IPS DF 19.7 (cell line): ENCODE measurements around the gene ZNF593.

ENCODE experiments used
- DNase-seq: peaks from one replicate; pipeline ENCODE4 v3.0.0-alpha.2; 2013; ENCODE audit warnings: low read depth, low spot score

The ZNF593 gene

DNA sequence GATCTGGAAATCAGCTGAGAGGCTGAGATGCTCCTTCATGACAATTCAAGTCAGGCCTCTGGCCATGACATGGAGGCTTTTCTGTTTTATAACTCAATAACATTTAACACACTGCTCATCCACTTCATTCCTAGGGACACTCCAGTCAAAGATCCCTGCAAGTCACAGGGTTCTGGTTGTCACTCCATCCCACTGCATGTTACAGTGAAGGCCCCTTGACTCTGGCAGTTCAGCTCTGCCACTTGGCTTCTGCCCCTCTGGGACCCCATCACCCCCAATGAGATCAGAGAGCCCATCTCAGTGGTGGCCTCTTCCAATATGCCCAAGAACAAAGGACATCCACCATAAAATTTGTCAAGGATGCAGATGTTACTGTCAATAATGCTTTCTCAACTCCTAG is 20.8 kb upstream of the ZNF593 start:
- DNase-seq, result no peak

DNA sequence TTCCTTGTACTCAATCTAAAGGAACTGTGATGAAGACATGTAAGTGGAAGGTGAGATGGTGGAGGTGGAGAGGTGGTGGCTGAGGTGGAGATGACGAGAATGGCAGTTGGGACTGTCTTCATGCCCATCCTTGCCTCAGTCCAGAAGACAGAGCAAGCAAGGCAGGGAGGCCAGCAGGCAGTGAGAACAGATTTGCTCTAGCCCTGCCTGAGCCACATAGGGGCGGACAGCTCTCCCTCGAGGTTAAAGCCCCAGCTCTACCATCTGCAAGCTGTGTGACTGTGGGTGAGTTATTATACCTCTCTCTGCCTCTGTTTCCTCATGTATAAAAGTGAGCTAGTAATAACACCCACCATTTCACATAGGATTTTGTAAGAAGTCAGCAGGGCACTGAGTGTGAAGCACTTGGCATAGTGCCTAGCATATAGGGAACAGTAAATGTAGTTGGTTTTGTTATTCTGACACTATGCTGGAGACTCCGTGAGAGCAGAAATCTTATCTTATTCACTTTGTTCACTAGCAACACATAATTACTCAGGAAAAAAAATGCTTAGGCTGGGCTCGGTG is 15.7 kb upstream of the ZNF593 start:
- DNase-seq, result no peak

DNA sequence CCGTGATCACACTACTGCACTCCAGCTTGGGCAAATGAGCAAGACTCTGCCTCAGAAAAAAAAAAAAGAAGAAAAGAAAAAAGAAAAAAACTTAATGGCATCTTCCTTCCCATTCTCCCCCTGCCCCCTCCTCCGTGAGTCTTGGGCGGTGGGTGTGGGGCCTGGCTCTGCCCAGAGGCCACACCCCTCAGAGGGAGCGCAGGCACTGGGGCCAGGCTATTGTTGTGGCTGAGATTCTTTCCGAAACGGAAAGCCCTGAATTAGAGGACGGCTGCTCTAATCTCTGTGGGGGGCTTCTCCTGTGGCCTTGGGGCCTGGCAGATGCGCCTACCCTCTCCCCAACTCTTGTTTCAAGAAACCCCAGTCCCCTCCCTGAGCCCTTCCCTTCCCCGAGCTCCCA is 15.0 kb upstream of the ZNF593 start:
- DNase-seq, result no peak

DNA sequence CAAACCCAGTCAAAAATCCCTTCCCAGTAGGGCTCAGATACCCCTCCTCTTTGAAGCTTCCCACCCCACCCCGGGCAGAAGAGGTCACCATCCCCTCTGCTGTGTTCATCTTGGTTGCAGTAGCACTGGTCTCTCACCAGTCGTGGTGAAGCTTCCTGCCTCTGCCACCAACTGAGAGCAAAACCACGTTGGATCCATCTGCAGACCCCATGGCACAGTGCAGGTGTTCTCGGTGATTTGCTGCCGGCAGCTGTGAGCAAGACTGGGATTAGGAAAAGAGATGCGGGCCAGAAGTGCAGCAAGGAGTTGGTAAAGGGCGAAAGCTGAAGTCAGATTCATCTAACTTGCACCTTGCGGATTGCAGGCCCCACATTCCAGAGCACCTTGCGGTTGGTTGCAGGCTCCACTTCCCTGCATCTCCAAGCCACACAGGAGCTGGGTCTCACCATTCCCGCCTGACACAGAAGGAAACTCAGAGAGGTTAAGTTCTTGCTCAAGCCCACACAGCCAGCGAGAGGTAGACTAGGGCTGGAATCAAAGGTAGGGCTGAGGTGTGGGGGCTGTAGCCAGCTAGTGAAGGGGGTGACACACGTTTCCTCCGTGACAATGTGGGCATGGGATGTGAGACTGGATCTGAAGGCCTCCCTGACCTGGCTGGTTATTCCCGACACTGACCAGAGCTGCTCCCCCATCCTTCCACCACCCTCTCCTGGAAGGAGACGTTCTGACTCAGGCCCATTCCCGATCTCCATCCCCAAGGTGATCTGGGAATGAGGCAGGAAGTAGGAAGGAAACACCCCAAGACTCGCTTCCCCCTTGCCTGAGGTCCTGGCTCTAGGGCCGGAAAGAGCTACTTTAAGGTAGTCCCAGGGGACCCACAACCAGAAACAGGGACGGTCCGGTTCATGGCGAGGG is 14.1 kb upstream of the ZNF593 start:
- DNase-seq, result no peak

DNA sequence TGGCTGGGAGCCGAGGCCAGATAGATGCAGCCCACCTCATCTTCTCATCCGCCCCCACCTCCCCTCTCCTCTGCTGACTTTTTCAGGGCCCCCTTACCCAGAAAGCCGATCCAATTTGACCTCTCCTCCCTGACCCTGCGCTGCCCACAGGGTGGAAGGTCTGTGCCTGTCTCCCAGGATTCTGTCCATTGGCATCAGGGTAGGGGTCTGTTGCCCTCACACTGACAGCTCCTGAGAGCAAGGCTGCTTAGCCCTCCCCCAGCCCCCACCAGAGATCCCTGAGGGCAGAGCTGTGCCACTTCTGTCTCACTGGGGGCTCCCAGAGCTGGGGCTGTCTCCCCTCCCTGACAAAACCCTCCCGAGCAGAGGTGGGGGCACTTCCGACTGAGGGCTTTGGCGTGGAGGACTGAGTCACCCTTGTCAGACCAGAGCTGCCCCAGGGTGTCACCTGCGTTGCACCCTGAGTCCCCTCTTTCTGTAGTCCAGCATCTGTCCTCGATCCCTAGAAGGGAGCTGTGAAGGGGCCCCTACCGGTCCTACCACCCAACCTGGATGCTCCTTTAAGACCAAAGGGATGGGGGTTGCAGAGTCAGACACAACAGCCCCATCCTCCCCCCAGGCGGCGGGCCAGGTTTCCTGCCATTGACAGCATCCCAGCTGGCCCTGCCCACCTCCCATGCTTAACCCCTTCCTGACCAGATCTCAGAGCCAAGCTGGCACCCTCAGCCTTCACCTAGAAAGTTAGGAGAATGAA is 13.2 kb upstream of the ZNF593 start:
- DNase-seq, result no peak

DNA sequence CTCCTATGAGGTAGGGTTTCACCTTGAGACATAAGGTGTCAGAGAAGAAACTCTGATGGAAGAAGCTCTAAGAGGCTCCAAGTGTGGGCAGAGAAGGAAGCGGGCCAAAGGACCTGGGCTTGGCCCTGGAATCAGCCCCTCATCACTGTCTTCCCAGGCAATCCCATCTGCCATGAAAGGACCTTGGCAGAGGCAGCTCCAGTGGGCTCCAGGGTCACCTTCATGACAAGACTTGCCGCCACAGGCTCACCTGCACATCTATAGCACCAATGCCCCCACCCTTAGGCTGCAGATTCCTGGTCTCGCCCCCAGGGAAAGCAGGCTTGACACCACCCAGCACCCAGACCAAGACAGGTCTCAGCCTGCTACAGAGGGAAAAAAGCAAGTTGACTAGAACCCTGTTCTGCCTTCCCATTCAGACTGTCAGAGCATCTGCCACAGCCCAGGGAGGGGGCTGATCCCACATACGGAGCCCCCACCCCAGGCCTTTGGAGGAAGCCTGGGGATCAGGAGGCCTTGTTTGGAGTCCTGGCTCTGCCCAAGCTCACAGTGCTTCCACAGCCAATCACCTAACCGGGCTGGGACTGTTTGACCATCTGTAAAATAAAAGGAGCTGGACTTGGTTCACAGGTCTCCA is 11.3 kb upstream of the ZNF593 start:
- no peak for DNase-seq

DNA sequence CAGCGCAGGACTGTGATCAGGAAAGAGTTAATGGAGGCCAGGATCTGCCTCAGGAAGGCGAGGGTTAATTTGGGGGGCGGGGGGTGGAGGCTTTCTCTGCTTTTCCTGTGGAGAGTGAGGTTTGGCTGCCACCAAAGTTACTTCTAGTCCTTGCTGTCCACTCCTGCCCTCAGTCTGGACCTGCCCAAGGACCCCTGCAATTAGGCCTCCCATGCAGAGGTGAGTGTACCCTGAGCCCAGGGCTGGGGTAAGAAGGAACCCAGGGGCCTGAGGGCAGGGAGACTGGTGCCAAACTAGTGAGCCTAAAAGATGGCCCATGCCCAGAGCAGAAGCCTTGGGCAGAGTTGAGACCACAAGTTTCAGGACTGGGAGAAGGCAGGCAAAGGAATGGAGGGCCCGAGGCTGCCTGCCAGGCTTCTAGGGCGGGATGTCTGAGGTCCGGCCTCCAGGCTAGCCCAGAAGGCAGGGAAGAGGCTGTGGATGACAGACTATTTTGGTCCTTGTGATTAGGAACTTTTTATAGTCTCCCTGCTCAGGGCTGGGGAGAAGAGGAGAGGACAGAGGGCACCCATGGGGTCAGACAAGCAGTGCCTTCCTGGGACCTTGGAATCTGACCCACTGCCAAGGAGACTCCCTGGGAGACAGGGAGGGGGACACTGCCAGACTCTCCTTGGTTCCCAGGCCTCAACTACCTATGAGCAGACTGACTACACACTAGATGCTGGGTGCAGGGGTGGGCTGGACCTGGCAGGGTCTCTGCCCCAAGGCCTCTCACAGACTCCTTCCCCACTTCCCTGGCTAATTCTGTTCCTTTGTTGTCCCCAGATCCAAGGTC is 10.6 kb upstream of the ZNF593 start, which contains the start of gene FAM110D:
TSS of gene FAM110D (plus strand) at position 172 of the 835 bp plus-strand sequence. CDS start 2,213 bp downstream, outside the sequence.
- DNase-seq, result no peak

DNA sequence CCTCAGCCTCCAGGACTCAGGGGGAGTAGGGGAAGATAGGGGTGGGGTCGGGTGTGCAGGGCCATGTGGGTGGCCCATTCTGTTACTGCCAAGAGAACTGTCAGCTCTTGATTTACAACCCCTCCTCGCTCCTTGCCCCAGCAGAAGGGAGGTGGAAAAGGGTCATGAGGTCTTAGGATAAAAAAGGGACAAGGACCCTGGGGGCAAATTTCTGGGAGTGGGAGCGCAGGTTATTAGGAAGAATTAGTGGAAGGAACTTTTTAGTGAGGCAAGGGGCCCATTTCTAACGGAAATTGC is 10.0 kb upstream of the ZNF593 start:
- DNase-seq, result no peak

DNA sequence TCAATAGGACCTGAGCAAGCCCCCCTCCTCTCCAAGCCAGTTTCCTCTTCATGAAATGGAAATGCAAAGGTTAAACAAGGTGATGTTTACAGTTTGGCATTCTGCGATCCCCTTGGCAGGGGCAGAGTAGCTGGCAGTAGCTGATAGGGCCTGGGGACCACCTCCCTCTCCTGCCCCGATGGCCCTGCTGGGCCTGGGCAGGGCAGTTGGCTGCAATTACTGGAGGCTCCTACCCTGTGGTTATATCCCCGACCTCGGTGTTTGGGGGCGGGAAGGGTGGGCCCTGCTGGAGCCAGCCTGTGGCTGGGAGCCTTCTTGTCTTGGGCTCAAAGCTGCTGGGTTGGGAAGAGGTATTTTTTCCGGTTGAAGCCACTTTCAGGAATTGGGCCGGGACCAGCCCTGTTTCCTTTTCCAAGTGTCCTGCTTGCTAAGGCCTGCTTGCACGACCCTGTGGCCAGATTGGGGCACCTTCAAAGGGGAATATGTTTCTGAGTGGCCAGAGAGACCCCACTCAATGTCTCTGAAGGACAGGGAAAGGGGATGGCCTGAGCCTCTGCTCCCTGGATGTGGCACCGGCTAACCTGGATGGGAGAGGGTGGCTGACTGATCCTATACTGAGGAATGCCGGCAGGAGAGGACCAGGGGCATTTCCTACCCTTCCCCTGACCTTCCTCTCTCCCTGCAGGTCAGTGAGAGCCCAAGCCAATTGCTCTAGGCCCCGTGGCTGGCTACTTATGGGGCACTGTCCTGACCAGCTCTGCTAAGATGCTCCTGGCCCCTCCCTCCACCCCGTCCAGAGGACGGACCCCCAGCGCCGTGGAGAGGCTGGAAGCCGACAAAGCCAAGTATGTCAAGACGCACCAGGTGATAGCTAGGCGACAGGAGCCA is 8.9 kb upstream of the ZNF593 start:
- no peak for DNase-seq

DNA sequence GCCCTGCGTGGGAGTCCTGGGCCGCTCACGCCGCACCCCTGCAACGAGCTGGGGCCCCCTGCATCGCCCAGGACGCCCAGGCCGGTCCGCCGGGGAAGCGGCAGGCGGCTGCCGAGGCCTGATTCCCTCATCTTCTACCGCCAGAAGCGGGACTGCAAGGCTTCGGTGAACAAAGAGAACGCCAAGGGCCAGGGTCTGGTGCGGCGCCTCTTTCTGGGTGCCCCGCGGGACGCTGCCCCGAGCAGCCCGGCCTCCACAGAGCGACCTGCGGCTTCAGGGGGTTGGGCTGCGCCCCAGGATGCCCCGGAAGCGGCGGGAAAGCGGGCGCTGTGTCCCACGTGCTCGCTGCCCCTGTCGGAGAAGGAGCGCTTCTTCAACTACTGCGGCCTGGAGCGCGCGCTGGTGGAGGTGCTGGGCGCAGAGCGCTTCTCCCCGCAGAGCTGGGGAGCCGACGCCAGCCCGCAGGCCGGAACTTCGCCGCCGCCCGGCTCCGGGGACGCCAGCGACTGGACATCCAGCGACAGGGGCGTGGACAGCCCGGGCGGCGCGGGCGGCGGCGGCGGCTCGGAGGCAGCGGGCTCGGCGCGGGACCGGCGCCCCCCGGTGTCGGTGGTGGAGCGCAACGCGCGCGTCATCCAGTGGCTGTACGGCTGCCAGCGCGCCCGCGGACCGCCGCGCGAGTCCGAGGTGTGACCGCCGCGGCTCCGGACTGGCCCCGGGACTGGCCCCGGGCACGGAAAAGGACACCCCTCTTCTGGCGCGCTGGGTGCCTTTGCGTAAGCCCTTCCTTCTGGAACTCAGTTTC is 8.1 kb upstream of the ZNF593 start:
- no peak for DNase-seq

DNA sequence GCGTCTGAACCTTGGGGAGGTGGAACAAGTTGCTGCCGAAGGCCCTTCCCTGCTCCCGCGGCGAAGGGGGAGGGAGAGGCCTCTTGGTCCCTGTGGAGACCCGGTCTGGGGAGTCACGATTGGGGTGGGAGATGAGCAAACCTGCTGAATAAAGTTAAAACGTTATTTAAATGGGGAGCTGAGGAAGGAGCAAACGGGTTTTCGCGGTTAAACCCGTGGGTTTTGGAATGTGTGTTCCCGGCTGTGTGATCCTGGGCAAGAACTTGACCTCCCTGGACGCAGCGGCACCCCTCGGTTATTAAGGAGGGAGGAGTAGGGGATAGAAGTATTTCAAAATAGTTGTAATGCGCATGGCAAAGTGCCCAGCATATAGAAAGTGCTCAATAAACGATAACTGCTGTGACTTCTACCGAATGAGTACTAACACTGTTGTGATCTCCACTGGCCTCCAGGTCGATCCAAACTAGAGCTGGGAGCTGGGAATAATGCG is 7.4 kb upstream of the ZNF593 start:
- DNase-seq, result no peak

DNA sequence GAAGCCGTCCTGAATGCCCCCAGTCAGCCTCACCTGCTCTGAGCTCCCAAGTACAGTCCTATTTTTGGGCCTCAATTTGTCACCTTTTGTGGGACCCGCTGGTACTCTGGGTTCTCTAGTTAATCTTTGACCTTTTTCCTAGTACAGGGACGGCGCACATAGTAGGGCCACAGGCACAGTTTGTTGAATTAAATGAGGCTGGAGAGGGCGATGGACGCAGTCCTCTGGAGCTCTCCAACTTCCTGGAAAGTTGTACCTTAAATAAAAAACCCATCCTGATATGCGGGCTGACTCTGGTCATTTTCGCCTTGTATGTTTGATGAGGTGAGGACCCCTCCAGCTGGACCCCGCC is 6.0 kb upstream of the ZNF593 start:
- no peak for DNase-seq

DNA sequence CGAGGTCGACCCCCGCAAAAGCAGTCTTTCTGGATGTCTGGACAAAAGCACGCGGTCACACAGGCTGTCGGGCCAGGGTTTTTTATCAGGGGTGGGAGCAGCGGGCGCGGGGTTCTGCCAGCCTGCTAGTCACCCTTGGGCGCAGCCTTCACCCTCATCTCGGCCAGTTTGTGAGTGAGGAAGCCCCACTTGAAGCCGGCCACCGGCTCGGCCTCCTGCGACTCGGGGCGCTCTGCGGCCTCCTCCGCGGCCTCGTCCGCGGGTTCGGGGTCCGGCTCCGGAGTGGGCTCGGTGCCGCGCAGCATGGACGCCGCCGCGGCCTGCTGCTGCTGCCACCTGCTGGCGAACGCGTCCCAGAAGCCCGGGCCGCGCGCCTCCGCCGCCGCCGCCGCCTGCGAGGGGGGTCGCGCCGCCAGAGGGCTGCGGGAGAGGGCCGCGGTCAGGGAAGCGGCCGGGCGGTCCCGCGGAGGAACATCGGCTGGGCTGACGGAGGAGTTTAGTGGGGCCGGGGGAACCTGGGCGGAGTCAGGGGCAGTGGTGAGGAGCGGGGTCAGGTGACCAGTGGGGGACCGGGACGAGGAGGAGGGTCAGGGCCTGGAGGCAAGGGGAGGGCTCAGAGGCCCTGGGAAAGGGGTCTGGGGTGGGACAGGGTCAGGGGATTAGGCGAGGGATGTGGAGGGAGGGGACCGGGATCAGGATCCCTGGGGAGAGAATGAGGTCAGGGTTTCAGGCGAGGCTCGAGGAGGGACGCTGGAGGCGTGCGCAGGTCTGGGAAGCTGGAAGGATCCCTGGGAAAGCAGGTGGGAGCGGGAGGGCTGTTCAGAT is 5.5 kb upstream of the ZNF593 start:
- DNase-seq, result no peak

DNA sequence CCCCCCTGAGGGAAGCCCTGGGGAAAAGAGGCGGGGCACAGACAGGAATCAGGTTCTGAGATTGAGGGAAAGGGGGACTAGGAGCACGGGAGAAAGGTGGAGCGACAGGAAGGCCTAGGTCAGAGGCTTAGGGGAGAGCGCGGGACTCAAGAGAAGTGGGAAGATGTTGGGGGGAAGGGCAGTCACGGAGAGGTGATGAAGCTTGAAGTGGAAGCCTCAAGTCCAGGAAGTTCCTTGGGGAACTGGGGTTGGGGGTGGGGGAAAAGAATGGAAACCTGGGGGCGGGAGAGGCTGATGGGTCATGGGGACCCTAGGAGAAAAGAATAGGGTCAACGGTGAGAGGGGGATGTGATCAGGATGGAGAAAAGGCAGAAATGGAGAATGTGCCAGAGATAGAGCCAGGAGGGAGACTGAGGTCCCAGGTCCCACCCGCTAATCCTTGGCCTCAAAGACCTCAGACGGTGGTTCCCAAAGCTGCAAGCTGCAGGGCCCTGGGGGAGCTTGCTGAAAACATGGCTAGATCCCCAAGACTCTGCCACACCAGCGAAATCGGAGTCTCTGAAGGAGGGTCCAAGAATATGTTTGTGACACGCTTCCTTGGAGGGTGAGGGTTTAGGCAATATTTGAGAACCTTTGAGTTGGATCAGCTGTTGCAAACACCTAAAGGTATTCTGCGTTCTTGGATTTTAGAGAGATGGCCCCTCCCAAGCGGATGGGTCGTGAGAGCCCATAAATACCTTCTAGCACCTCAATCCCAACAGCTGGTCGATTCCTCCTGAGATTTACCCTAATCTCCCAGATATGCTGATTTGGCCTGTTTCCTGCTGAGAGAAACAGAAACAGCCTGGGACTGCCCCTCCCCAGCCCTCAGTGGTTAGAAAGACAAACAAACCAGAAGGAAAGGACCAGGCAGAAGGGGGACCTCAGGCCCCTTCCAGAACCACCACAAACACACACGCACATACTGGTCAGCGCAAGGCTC is 4.6 kb upstream of the ZNF593 start:
- no peak for DNase-seq

DNA sequence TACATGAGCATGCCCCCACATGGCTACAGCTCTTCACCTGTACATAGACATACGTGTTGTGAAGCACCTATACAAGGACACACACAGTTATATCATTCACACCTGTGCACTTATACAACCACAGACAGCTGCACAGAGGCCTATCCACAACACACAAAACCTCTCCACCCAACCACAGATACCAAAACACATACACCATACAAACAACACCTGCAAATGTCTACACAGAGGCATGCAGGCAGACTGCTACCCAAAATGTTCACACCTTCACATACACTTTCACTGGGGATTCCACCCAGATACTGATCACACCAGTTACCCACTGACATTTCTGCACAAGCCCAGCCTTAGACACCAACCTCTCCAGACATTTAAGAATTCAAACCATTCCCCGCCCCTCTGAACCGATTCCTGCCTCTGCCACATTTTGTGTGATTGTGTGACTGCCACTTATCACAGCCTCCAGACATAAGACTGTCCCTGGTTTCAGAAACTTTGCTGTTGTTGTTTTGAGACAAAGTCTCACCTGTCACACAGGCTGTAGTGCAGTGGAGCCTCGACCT is 2.9 kb upstream of the ZNF593 start:
- DNase-seq, result no peak

DNA sequence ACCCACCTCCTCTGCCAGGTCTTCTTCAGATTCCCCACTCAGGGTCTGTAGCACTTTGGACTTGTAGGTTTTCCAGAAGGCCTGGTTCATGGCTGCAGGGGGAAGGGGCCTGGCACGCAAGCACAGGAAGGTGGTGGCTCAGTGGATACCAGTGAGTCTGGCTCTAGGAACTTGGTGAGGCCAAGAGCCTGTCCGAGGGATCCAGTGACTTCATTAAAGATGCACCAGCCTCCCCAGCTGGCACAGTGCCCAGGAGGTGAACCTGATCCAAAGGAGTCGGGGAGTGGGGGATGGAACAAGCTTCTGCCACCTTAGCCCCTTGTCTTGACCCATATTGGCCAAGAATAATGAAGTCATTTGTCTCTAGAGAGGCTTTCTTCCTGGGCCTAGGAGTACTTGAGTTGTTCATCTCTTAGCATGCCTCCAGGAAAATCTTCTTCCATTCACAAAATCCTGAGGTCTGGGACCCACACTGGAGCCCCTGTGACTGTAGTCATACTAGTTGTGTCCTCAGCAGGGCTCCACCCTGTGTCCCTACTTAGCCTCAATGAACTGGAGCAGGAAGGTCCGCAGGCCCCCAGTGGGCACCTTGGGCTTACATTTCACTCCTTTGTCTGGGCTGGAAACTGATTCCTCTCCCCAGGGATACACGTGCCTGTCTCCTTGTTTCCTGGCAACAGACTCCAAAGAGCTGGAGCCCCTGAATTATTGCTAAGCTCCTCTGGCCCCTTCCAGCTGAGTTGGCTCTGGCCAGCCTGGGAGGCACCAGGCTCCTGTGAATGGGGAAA is 1.1 kb upstream of the ZNF593 start, which contains the start of gene C1orf232:
TSS of gene C1orf232 (minus strand) at position 554 of the 788 bp plus-strand sequence. CDS start at position 90, 464 bp downstream.
- DNase-seq, result no peak
